Measurements from ENCODE around the gene ZNF35. TPM values are rescaled to one million over a fixed set of nuclear protein-coding genes. Genes with fewer than 3 reads are reported as not detected.

Gene ZNF35
- total RNA-seq, 1 experiment from 2014 or later: 12.0 TPM

DNA sequence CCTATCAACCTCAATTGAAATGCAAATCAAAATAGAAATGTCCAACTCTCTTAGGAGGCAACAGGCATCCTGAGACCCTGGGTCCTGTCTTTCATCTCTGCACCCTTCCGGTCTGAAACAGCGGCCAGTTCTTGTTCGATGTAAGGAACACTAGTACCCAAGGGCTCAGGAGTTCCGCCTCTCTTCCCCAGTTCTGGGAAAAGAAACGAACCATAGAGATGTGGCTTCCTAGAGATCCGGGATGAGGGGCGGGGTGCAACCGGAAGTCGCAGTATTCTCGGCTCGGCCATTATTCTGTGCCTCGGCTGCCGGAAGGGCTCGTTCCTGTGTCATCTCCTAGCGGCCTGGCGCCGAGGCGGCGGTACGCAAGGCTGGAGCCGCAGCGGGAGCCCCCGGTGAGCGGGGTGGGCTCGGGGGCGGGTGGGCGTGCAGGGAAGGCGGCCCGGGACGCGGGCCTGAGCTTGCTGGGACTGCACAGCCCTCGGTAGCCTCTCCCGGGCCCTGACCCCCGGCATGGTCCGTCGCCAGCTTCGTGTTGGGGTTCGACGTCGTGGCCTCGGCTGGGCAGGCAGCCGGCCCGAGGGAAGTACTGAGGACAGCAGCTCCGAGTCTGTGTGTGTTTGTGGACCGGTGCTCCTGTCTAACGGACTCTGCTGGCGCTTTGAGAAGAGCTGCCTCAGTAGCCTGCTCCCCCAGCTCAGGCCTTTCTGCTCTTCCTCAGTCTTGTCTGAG is 23.6 kb upstream of the ZNF35 start, which contains the start of gene ZNF197:
Gene ZNF197, plus strand, starts transcription at position 288 of the 732 bp plus-strand sequence. CDS start 4,119 bp downstream, outside the sequence.
- peaks cover 13% of the 10 kb centered on the region for H3K4me1 ChIP-seq (ENCODE audit: insufficient read depth, low read length)
- peaks cover 39% of the 10 kb centered on the region for H3K79me2 ChIP-seq (ENCODE audit: low read length)
- H3K4me2 ChIP-seq (ENCODE audit: low read length): peak within 1 kb of the TSS; percentile 97
- no peaks in the 10 kb centered on the region for H3K9me2 ChIP-seq (replicated peaks; ENCODE audit: low read length)
- H2AFZ ChIP-seq (ENCODE audit: low read length): peak within 1 kb of the TSS; percentile 98
- peak; percentile 96 for ATAC-seq
- POLR2A ChIA-PET (ENCODE audit: unreplicated experiment): interaction anchor here (0.7 kb wide), 1 partner anchor 259 kb away, joined by 3 read pairs; no protein-coding TSS in a partner anchor
- no peaks in the 10 kb centered on the region; the same call in 1 of the 2 replicates for H3K36me3 ChIP-seq (ENCODE audit: low read depth, low read length)
- peaks cover 3% of the 10 kb centered on the region for H3F3A ChIP-seq (ENCODE audit: low read length, unreplicated experiment)
- CTCF ChIA-PET: no interaction called here
- peak within 1 kb of the TSS; percentile 92 for H3K4me3 ChIP-seq (ENCODE audit: low read length)
- intact Hi-C loops (cut with micrococcal nuclease): loop anchor here (1.0 to 2.0 kb wide), 6 partner anchors 23 to 302 kb away; partner anchors contain the start of genes KIAA1143, KIF15, ZNF35 and ZNF445
- DNase-seq: peak; percentile 91
- TF ChIP-seq EZH2phosphoT487 (IDR thresholded peaks at IDR 0.05; ENCODE audit: borderline replicate concordance, low read length): no peak
- TF ChIP-seq, protein P1, sequence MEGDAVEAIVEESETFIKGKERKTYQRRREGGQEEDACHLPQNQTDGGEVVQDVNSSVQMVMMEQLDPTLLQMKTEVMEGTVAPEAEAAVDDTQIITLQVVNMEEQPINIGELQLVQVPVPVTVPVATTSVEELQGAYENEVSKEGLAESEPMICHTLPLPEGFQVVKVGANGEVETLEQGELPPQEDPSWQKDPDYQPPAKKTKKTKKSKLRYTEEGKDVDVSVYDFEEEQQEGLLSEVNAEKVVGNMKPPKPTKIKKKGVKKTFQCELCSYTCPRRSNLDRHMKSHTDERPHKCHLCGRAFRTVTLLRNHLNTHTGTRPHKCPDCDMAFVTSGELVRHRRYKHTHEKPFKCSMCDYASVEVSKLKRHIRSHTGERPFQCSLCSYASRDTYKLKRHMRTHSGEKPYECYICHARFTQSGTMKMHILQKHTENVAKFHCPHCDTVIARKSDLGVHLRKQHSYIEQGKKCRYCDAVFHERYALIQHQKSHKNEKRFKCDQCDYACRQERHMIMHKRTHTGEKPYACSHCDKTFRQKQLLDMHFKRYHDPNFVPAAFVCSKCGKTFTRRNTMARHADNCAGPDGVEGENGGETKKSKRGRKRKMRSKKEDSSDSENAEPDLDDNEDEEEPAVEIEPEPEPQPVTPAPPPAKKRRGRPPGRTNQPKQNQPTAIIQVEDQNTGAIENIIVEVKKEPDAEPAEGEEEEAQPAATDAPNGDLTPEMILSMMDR (conservative IDR thresholded peaks at IDR 0.05; ENCODE audit: low read depth, low read length): no peak
- TF ChIP-seq EZH2 (IDR thresholded peaks at IDR 0.05; ENCODE audit: low read length, unreplicated experiment): no peak
- H3K9ac ChIP-seq (ENCODE audit: low read length): peak within 1 kb of the TSS; percentile 81
- no TSS peak for BruUV-seq (replicated peaks)
- H4K20me1 ChIP-seq (ENCODE audit: low read length): no peaks in the 10 kb centered on the region
- H3K9me3 ChIP-seq (ENCODE audit: low read length): no peaks in the 10 kb centered on the region
- no peaks in the 10 kb centered on the region for H3K27me3 ChIP-seq (ENCODE audit: low read length)
- peak within 1 kb of the TSS; percentile 25 for H3K27ac ChIP-seq (ENCODE audit: low read length)

DNA sequence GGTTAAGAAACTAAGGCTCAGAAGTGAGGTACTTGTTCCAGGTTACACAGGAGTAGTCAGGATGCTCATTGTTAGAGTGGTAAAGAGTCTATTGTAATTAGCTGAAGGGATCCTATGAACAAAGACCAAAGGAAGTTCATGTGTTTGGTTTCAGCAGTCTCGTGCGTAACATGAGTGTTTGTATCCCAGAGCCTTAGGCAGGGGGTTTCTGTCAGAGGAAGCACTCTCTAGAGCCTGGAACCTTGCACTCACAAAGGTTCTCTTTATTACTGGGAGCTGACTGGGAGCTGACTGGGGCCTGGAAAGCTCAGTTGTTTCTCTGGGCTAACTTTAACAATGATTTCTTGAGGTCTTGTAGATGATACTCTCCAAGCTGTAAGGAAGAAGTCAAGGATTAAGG is 19.8 kb upstream of the ZNF35 start:
- H3K27me3 ChIP-seq (ENCODE audit: low read length): no peaks in the 10 kb centered on the region
- no peak overlapping the region for H3K9ac ChIP-seq (ENCODE audit: low read length)
- no peak overlapping the region for H2AFZ ChIP-seq (ENCODE audit: low read length)
- TF ChIP-seq EZH2 (IDR thresholded peaks at IDR 0.05; ENCODE audit: low read length, unreplicated experiment) (no peak), EZH2phosphoT487 (IDR thresholded peaks at IDR 0.05; ENCODE audit: borderline replicate concordance, low read length) (no peak)
- TF ChIP-seq, protein P1 (conservative IDR thresholded peaks at IDR 0.05; ENCODE audit: low read depth, low read length): no peak
- CTCF ChIA-PET: no interaction called here
- H3K9me3 ChIP-seq (ENCODE audit: low read length): no peaks in the 10 kb centered on the region
- intact Hi-C loops (cut with micrococcal nuclease): no loop called here
- POLR2A ChIA-PET (ENCODE audit: unreplicated experiment): no interaction called here
- ATAC-seq (no peak), DNase-seq (no peak)
- no peak overlapping the region for H3K4me2 ChIP-seq (ENCODE audit: low read length)
- BruUV-seq (replicated peaks): no TSS peak
- H3K4me1 ChIP-seq (ENCODE audit: insufficient read depth, low read length): peaks cover 13% of the 10 kb centered on the region
- no peak overlapping the region for H3K4me3 ChIP-seq (ENCODE audit: low read length)
- H4K20me1 ChIP-seq (ENCODE audit: low read length): no peaks in the 10 kb centered on the region
- peaks cover 39% of the 10 kb centered on the region for H3K79me2 ChIP-seq (ENCODE audit: low read length)
- peaks cover 5% of the 10 kb centered on the region; the same call in 1 of the 2 replicates for H3K36me3 ChIP-seq (ENCODE audit: low read depth, low read length)
- peaks cover 3% of the 10 kb centered on the region for H3F3A ChIP-seq (ENCODE audit: low read length, unreplicated experiment)
- H3K9me2 ChIP-seq (replicated peaks; ENCODE audit: low read length): no peaks in the 10 kb centered on the region
- H3K27ac ChIP-seq (ENCODE audit: low read length): no peak overlapping the region

DNA sequence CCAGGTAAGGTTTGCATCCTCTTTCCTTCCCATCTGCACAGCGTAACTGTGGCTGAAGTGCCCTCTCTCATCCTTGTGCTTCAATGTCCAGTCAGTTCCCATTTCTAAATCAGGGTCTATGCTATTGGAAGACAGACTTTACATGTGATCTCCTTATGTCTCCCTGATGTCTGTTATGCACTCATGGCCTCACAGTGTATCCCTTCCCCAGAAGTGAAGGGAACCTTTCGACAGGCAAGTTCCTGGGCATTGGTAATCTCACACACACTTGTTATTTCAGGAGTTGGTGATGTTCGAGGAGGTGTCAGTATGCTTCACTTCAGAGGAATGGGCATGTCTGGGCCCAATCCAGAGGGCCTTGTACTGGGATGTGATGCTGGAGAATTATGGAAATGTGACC is 16.3 kb upstream of the ZNF35 start:
- no peak overlapping the region for H3K27ac ChIP-seq (ENCODE audit: low read length)
- TF ChIP-seq EZH2phosphoT487 (IDR thresholded peaks at IDR 0.05; ENCODE audit: borderline replicate concordance, low read length) (no peak), EZH2 (IDR thresholded peaks at IDR 0.05; ENCODE audit: low read length, unreplicated experiment) (no peak)
- TF ChIP-seq, protein P1 (conservative IDR thresholded peaks at IDR 0.05; ENCODE audit: low read depth, low read length): no peak
- DNase-seq: no peak
- no peaks in the 10 kb centered on the region for H4K20me1 ChIP-seq (ENCODE audit: low read length)
- no peaks in the 10 kb centered on the region for H3F3A ChIP-seq (ENCODE audit: low read length, unreplicated experiment)
- peaks cover 18% of the 10 kb centered on the region for H3K79me2 ChIP-seq (ENCODE audit: low read length)
- H3K36me3 ChIP-seq (ENCODE audit: low read depth, low read length): peaks cover 32% of the 10 kb centered on the region
- H3K9ac ChIP-seq (ENCODE audit: low read length): no peak overlapping the region
- H3K4me2 ChIP-seq (ENCODE audit: low read length): no peak overlapping the region
- H3K9me3 ChIP-seq (ENCODE audit: low read length): no peaks in the 10 kb centered on the region
- POLR2A ChIA-PET (ENCODE audit: unreplicated experiment): no interaction called here
- H3K4me3 ChIP-seq (ENCODE audit: low read length): no peak overlapping the region
- intact Hi-C loops (cut with micrococcal nuclease): no loop called here
- no peaks in the 10 kb centered on the region for H3K27me3 ChIP-seq (ENCODE audit: low read length)
- BruUV-seq (replicated peaks): no TSS peak
- H3K4me1 ChIP-seq (ENCODE audit: insufficient read depth, low read length): no peaks in the 10 kb centered on the region
- no peak overlapping the region for H2AFZ ChIP-seq (ENCODE audit: low read length)
- no peak for ATAC-seq
- no peaks in the 10 kb centered on the region for H3K9me2 ChIP-seq (replicated peaks; ENCODE audit: low read length)
- CTCF ChIA-PET: no interaction called here
